Choroid plexus epithelial cell (primary cell): Measurements from ENCODE around the gene DAB1.

Experiments
- DNase-seq: peaks from one replicate; pipeline ENCODE4 v3.0.0-alpha.2; 2010; ENCODE audit warnings: low read depth
- H3K4me3 ChIP-seq: 2 replicates; pipeline ENCODE4 v1.5.1; 2011; ENCODE audit warnings: low read depth, mild to moderate bottlenecking, control low read depth, low read length, moderate library complexity
- CTCF ChIP-seq: conservative IDR thresholded peaks from 2 replicates; pipeline ENCODE4 v1.5.1; 2011; ENCODE audit warnings: low read depth, mild to moderate bottlenecking, control low read depth, inconsistent platforms, low read length, moderate library complexity

Gene DAB1

GRCh38 chr1:56992318-56993125 lies 431.3 kb downstream of the DAB1 start:
- TF ChIP-seq CTCF, result no peak
- no peak for DNase-seq
- no peak overlapping the region for H3K4me3 ChIP-seq

DNA sequence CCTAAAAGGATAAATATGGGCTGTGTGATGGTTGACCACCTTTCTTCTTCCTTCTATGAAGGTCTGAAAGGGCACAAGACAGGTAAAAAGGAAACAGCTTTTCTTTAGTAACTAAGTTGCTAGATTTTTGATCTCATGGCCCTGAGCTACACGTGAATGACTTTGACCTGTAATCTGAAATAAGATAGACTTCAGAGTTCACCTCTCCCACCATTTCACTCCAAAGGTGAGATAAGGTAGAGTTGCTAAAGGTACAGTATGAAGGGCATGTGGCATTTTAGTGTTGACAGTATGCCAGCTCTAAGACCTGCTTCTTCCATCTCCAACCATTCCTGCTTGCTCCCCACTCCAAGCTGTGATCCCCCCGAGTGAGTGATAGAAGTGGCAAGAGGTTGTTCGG lies 432.3 kb downstream of the DAB1 start:
- no peak for TF ChIP-seq CTCF
- H3K4me3 ChIP-seq, result no peak overlapping the region
- DNase-seq, result no peak

- H3K4me3 ChIP-seq, result no peak overlapping the region
- DNase-seq, result no peak
- TF ChIP-seq CTCF, result no peak
These were observed 437.5 kb downstream of the DAB1 start for GRCh38 chr1:56986397-56986796.

DNA sequence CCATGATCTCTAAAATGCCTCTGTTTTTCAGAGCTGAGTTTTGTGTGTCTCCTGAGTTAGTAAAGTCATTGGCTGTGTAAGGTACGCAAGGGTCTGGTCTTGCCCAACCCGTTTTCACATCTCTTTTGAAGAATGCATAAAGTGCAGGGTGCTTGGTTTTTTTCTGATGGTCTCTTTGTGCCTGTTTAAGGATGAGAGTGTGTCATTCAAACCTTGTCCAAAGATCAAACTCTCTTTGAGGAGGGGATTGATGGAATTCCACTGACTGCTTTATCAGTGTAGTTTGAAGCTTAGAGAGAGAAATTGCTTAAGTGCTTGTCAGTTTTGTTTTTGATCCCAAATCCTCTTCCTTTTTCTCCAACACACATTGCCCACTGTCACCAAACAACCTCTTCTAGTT lies 438.0 kb downstream of the DAB1 start:
- DNase-seq, result no peak
- no peak for TF ChIP-seq CTCF
- no peak overlapping the region for H3K4me3 ChIP-seq

- H3K4me3 ChIP-seq, result no peak overlapping the region
- TF ChIP-seq CTCF, result no peak
- no peak for DNase-seq
These were observed 440.4 kb downstream of the DAB1 start for GRCh38 chr1:56983484-56983883.

DNA sequence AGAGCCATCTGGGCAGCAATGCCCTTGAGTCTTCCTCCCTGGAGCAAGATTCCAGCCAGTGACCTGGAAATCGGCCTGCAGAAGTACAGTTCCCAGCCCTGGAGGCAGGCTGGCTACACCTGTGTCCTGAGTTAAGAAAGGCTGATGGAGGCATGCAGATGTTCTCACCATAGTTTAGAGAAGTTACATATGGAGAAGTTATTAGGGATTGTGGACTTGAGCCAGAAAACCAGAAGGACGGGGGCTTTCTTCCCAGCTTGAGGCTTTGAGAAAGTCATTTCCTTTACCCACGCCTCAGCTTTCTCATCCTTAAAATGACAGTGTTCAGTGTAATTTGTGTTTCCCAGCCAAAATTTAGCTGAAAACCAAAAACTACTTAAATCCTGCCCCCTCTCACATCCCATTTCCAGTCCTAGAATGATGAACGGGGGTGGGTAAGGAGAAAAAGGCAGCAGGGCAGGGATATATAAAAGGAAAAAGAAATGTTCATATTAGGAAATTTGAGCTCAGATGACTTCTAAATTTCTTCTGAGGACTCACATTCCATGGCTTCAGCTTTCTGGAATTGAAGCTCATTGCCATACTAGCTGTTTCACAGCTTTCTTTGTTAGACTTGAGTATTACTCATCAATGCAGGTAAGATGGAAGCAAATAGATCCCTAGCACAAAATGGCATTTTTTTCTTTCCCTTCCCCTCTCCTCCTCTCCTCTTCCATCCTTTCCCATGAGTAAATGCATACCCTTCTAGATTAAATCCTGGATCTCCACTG lies 443.7 kb downstream of the DAB1 start:
- no peak for DNase-seq
- TF ChIP-seq CTCF, result no peak

More for the DNA sequence above, 443.7 kb downstream of the DAB1 start:
- H3K4me3 ChIP-seq, result no peak overlapping the region
